IMR-90 (cell line): ENCODE results near the gene PDE4DIP. TPM values are rescaled to one million over a fixed set of nuclear protein-coding genes. Genes with fewer than 3 reads are reported as not detected.
"Not testable (repeated sequence)": the region's sequence is repeated elsewhere in the genome, so short reads cannot be mapped to it uniquely, and the experiment has no call there.

ENCODE experiments used
- ATAC-seq: fragments of 200-7000 bp; cut with Tn5 transposase; 2 replicates; pipeline ENCODE4 v1.9.1; 2020; ENCODE audit warnings: low read depth, mild to moderate bottlenecking, moderate library complexity
- BruUV-seq: library from RNA; stranded (reverse); fragments of 400-500 nt; replicated peaks from 2 replicates; lab custom pipeline; 2021; lab: Mats Ljungman, UMichigan
- CTCF ChIA-PET: fragments of 300-600 bp; formaldehyde crosslinking; extraction: SDS; loops from one replicate; lab custom pipeline; 2021; ENCODE audit warnings: antibody characterized with exemption; lab: Yijun Ruan, JAX
- POLR2A ChIA-PET: fragments of 300-600 bp; sonication (Branson Sonifier 250); formaldehyde crosslinking; loops from one replicate; lab custom pipeline; 2022; ENCODE audit warnings: antibody characterized with exemption; ENCODE audit not compliant: unreplicated experiment; lab: Charles Lee
- DNase-seq: peaks from one replicate; pipeline ENCODE4 v3.0.0; 2013
- H2AFZ ChIP-seq: replicated peaks from 2 replicates; pipeline ENCODE3; 2013; ENCODE audit warnings: low read length, mild to moderate bottlenecking; ENCODE audit not compliant: poor library complexity
- H2AK5ac ChIP-seq: 2 replicates; pipeline ENCODE4 v1.6.1; 2013; ENCODE audit warnings: low read depth, low read length, inconsistent platforms
- H2AK9ac ChIP-seq: replicated peaks from 2 replicates; pipeline ENCODE3; 2013; ENCODE audit warnings: mild to moderate bottlenecking, low read depth, low read length, moderate library complexity; ENCODE audit not compliant: poor library complexity
- H2BK120ac ChIP-seq: 2 replicates; pipeline ENCODE4 v1.6.1; 2013; ENCODE audit warnings: low read depth, low read length, inconsistent platforms
- H2BK15ac ChIP-seq: 3 replicates; pipeline ENCODE4 v1.6.1; 2013; ENCODE audit warnings: low read depth, low read length, inconsistent platforms
- H2BK20ac ChIP-seq: 2 replicates; pipeline ENCODE4 v1.6.1; 2013; ENCODE audit warnings: low read depth, mild to moderate bottlenecking, inconsistent platforms, low read length, moderate library complexity
- H2BK5ac ChIP-seq: 2 replicates; pipeline ENCODE4 v1.6.1; 2013; ENCODE audit warnings: mild to moderate bottlenecking, low read depth, low read length, inconsistent platforms; ENCODE audit not compliant: poor library complexity, severe bottlenecking
- H3K14ac ChIP-seq: replicated peaks from 2 replicates; pipeline ENCODE4 v1.6.1; 2013; ENCODE audit warnings: low read depth, low read length, inconsistent platforms
- H3K18ac ChIP-seq: 2 replicates; pipeline ENCODE4 v1.6.1; 2013; ENCODE audit warnings: low read depth, low read length, control low read depth
- H3K23ac ChIP-seq: 2 replicates; pipeline ENCODE4 v1.6.1; 2013; ENCODE audit warnings: low read depth, low read length, inconsistent platforms
- H3K27ac ChIP-seq: 2 replicates; pipeline ENCODE4 v1.5.1; 2013; ENCODE audit warnings: mild to moderate bottlenecking, control low read depth, low read length; ENCODE audit not compliant: insufficient read depth
- H3K27me3 ChIP-seq: 2 replicates; pipeline ENCODE4 v1.6.1; 2013; ENCODE audit warnings: low read length; ENCODE audit not compliant: control insufficient read depth, insufficient read depth
- H3K36me3 ChIP-seq: 2 replicates; pipeline ENCODE4 v1.6.1; 2013; ENCODE audit warnings: low read length, mixed read lengths; ENCODE audit not compliant: control insufficient read depth, insufficient read depth
- H3K4ac ChIP-seq: 2 replicates; pipeline ENCODE4 v1.6.1; 2013; ENCODE audit warnings: low read depth, low read length, inconsistent platforms
- H3K4me1 ChIP-seq: 2 replicates; pipeline ENCODE4 v1.6.1; 2013; ENCODE audit warnings: low read length, mixed read lengths; ENCODE audit not compliant: control insufficient read depth, insufficient read depth
- H3K4me2 ChIP-seq: 2 replicates; pipeline ENCODE4 v1.6.1; 2013; ENCODE audit warnings: low read depth, mild to moderate bottlenecking, control low read depth, low read length, moderate library complexity
- H3K4me3 ChIP-seq: 2 replicates; pipeline ENCODE4 v1.5.1; 2013; ENCODE audit warnings: low read depth, mild to moderate bottlenecking, control low read depth, low read length, moderate library complexity; ENCODE audit not compliant: insufficient read depth
- H3K56ac ChIP-seq: 2 replicates; pipeline ENCODE4 v1.6.1; 2013; ENCODE audit warnings: low read length, inconsistent platforms; ENCODE audit not compliant: insufficient read depth; ENCODE audit errors: extremely low read depth
- H3K79me1 ChIP-seq, 2 experiments: 2 replicates each; pipeline ENCODE4 v1.6.1; 2013; ENCODE audit warnings: low read length in 2 of 2, inconsistent platforms in 1 of 2, low read depth in 1 of 2
- H3K9ac ChIP-seq: 2 replicates; pipeline ENCODE4 v1.6.1; 2013; ENCODE audit warnings: low read depth, low read length, control low read depth
- H3K9me1 ChIP-seq: 2 replicates; pipeline ENCODE4 v1.6.1; 2013; ENCODE audit warnings: low read length, inconsistent platforms; ENCODE audit not compliant: insufficient read depth
- H3K9me3 ChIP-seq: 2 replicates; pipeline ENCODE4 v1.6.1; 2013; ENCODE audit warnings: low read length; ENCODE audit not compliant: control insufficient read depth, insufficient read depth
- H4K20me1 ChIP-seq: 2 replicates; pipeline ENCODE4 v1.6.1; 2013; ENCODE audit warnings: low read length, inconsistent platforms; ENCODE audit not compliant: insufficient read depth
- H4K5ac ChIP-seq: 2 replicates; pipeline ENCODE4 v1.6.1; 2013; ENCODE audit warnings: mild to moderate bottlenecking, low read depth, low read length, control low read depth
- H4K8ac ChIP-seq, 2 experiments: 2 replicates each; pipeline ENCODE4 v1.6.1; 2013; ENCODE audit warnings: low read depth in 2 of 2, low read length in 2 of 2, control low read depth in 1 of 2, inconsistent platforms in 1 of 2
- H4K91ac ChIP-seq: 2 replicates; pipeline ENCODE4 v1.6.1; 2013; ENCODE audit warnings: low read depth, low read length, inconsistent platforms; ENCODE audit not compliant: insufficient read depth
- WGBS, 2 experiments: methylation state at CpG; one replicate each; pipeline versions ENCODE4 v1.1.5 to v1.1.7; 2013; ENCODE audit warnings: missing lambda C conversion rate in 2 of 2; ENCODE audit not compliant: insufficient read length in 1 of 2; ENCODE audit errors: extremely low coverage in 2 of 2; 5-methylcytosine and 5-hydroxymethylcytosine counted together
- dilution Hi-C: fragments of 300-500 bp; cut with HindIII; formaldehyde crosslinking; loops from one replicate; pipeline ENCODE4 v1.14.3; 2018; ENCODE audit warnings: low sequenced_read_pairs; ENCODE audit not compliant: unreplicated experiment
- in situ Hi-C: fragments of 300-500 bp; cut with MboI; formaldehyde crosslinking; loops from 3 replicates; pipeline ENCODE4 v1.14.3; 2019; ENCODE audit warnings: low sequenced_read_pairs, inconsistent platforms, mixed read lengths
- intact Hi-C: fragments of 100-400 bp; cut with micrococcal nuclease; formaldehyde crosslinking; loops from 2 replicates; pipeline ENCODE4 v1.10.0; 2022
- polyA plus RNA-seq, 3 experiments: library from polyadenylated mRNA; depleted of rRNA; stranded (reverse); fragments of >200 nt; gene quantifications; 2 replicates each; pipeline ENCODE4 v1.2.3, GENCODE V29; 2012; ENCODE audit warnings: low replicate concordance in 1 of 3
- total RNA-seq: library from RNA; depleted of rRNA; stranded (reverse); fragments of >200 nt; gene quantifications from 2 replicates; pipeline ENCODE4 v1.2.3, GENCODE V29; 2012

Gene PDE4DIP
- total and polyA plus RNA-seq, 2 of the 4 experiments (the other 2 are of a cell fraction), result 36.7 to 74.4 TPM

DNA sequence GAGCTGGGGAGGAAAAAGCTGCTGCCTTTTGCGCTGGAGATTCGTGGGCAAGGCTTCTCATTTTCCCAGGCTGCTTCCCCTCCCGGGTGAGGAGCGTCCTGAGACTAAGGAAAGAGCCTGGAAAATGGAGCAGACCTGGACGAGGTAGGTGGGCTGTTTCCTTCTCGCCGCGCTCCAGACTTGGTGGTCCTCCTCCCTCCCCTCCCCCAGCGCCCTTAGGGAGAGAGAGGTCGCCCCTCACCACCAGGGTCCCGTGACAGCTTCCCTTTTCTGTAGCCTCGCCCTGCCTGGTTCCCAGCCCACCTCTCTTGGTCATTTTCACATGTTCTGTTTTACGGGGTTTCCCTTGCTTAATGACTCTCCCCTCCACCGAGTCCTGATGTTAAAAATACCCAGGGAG lies 423 bp downstream of the PDE4DIP start:
- H3K4ac ChIP-seq, H3K4me3 ChIP-seq, H3K23ac ChIP-seq, DNase-seq, H3K4me2 ChIP-seq, H3K36me3 ChIP-seq, H3K4me1 ChIP-seq, H2AK9ac ChIP-seq, H4K8ac ChIP-seq, H3K18ac ChIP-seq, H2BK15ac ChIP-seq, H2BK20ac ChIP-seq, H4K91ac ChIP-seq, H2AK5ac ChIP-seq, intact Hi-C loops, H3K56ac ChIP-seq, H3K9me1 ChIP-seq, H4K5ac ChIP-seq, H3K14ac ChIP-seq, CTCF ChIA-PET, BruUV-seq, H3K9me3 ChIP-seq, H3K79me1 ChIP-seq, H3K9ac ChIP-seq, POLR2A ChIA-PET, H3K27ac ChIP-seq, H2BK5ac ChIP-seq, H2BK120ac ChIP-seq, H4K20me1 ChIP-seq, H3K27me3 ChIP-seq, H2AFZ ChIP-seq, dilution Hi-C loops, in situ Hi-C loops: not testable (repeated sequence)
- peak; percentile 58 for ATAC-seq
- WGBS, 2 experiments, result no CpG with 5 or more reads among the region's 14 CpGs

DNA sequence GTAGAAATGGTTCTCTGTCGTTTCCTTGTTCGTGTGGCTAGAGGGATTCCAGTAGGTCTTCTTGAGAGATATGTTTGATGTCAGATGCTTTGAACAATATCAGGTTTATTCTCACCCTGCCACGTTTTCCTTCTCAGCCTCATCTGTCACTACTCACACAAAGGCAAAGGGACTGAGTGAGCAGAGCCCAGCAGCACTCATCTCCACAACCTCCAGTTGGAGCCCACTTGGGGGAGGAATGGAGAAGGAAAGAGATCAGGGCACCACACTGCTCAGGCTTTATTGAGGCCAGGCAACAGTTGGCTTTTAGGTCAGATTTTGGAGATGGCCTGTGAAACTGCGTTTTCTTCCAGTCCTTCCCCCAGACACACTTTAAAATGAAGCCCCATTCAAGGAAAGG lies 840 bp downstream of the PDE4DIP start:
- H3K4me3 ChIP-seq, CTCF ChIA-PET, H2AK5ac ChIP-seq, H3K9ac ChIP-seq, H3K56ac ChIP-seq, in situ Hi-C loops, H2BK15ac ChIP-seq, H2BK120ac ChIP-seq, intact Hi-C loops, H3K4me1 ChIP-seq, dilution Hi-C loops, H3K27me3 ChIP-seq, H3K4me2 ChIP-seq, POLR2A ChIA-PET, DNase-seq, BruUV-seq, H3K14ac ChIP-seq, H4K5ac ChIP-seq, H4K20me1 ChIP-seq, H3K18ac ChIP-seq, H4K8ac ChIP-seq, H2AFZ ChIP-seq, H3K9me3 ChIP-seq, H3K36me3 ChIP-seq, H3K23ac ChIP-seq, H3K4ac ChIP-seq, H3K9me1 ChIP-seq, H2BK20ac ChIP-seq, H4K91ac ChIP-seq, H2AK9ac ChIP-seq, H3K27ac ChIP-seq, H2BK5ac ChIP-seq, H3K79me1 ChIP-seq: not testable (repeated sequence)
- no CpG with 5 or more reads among the region's 4 CpGs for WGBS, 2 experiments
- ATAC-seq, result peak; percentile 30
